HG02852 (cell line): Measurements from ENCODE around the gene FGF12.

Experiments
- ATAC-seq: cut with Tn5 transposase; IDR thresholded peaks from one replicate; pipeline ENCODE4 v1.9.1; 2021; ENCODE audit warnings: mild to moderate bottlenecking, moderate library complexity; ENCODE audit not compliant: unreplicated experiment

Gene FGF12

DNA sequence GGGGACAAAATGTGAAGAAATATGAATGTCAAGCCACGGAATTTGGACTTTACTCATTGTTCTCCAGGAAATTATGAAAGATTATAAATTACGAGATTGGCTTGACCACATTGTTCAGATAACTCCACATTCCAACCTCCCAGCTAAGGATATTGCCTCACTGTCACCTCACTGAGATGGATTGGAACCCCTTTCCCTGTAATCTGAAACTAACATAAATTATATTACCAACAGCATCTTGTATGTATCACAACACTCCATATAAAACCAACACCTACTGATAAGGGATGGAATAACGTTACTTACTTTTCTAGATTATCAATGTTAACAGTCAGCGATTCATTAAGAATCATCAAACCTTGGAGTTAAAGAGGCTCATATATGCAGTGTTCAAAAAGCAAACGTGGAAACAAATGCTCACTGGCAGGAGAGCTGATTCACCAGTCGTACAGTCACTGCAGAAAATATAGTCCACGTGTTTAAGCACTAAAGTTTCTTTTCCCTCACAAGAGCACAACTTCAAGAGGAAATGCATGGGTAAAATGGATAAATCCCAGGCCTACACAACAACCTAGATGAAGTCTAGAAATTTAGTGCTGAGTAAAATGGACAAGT lies 451.5 kb downstream of the FGF12 start:
- no peak for ATAC-seq

DNA sequence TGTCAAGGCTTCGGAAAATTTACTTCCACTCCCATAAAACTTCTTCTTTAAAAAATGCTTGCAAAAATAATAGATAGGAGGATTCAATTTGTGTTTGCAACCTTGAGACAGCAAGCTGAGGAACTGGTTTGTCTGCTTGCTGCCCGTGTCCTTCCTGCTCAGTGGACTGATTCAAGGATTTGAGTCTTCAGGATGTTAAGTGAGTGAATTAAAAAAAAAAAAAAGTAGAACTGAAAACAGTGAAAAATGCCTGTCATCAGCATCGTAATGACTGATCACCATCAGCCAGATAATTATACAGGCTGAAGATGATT lies 453.7 kb downstream of the FGF12 start:
- no peak for ATAC-seq

DNA sequence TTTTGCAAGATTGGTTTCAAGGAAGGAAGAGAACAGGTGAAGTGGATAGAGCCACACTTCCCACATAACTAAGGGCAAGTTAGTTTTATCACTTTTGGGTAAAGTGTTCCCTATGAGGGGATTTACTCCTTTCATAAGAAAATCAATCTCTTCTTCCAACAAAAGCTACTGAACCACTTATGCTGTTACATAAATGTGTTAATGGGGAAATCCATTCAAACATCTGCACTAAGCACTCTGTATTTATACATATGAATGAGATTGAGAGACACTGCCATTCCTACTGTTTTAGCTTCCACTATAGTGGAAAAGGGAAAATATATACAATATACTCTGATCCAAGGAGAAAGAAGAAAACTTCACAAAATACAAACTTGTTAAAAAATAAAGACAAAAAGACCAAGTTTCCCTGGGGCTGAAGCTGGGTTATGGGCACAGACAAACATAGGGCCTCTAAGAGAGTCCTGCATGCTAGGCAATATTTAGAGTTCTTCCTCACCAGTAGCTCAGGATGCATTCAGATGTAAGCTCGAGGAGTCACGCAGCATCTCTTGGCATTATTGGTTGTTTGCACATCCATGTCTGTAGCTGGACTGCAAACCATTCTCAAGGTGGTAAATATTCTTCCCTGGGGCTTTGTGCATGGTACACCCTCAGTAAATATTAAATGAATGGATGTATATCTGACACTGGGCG lies 454.2 kb downstream of the FGF12 start:
- no peak for ATAC-seq

DNA sequence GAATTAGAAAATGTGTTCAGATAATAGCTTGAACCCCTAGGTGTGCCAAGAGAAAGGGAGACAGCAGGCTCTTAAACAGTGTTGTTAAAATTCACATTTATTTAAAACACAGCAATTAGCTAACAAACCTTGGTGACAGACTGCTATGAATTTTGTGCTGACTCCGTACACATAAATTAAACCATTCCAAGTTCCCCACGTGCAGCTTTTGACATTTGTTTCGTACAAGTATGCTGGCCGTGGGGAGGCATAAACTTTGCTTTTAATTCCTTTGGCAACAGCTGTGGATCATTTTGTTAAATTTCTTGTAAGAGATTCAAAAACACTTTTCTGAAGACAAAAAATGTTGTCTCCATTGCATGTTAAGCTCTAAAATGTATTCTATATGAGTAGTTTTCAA lies 465.3 kb downstream of the FGF12 start:
- no peak for ATAC-seq

DNA sequence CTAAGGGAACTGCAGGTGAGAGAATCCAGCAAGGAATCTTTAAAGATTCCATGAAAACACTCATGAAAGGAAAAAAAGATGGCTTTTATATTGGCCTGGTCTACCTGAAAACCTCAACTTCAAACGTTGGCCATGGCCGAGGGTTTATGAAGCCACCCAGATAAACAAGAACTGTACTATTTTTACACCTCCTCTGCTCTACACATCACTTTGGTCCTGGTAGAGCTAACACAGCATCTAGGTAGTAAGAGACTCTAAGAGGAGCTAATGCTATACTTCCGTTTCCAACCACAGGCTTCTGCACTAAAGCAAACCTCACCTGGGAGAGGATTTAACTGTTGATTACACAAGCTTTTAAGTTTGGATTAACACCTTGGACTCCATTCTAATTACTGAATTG lies 466.2 kb downstream of the FGF12 start:
- ATAC-seq = no peak

- no peak for ATAC-seq
Measured at GRCh38 chr3:192260116-192261010, 467.0 kb downstream of the FGF12 start.

GRCh38 chr3:192259661-192260060 lies 467.7 kb downstream of the FGF12 start:
- ATAC-seq = no peak

- no peak for ATAC-seq
Measured at GRCh38 chr3:192258721-192259120, 468.6 kb downstream of the FGF12 start.

DNA sequence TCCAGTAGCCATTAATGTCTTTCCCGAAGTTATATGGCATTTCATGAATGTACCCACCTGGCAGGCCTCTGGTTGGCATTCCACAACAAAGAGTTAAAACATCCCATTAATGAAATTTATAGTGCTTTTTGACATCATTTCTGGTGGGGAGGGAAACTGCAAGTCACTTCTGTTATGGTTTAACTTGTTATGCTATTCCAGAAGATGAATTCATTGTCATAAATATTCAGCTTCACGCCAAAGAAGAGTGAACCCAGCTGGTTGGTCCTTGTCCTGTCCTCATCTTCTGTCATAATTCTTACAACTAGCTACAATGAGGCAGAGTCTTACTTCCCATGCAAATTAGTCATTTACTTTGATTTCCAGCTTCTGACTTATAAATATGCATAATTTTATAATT lies 471.5 kb downstream of the FGF12 start:
- ATAC-seq = no peak

- ATAC-seq = no peak
Measured at GRCh38 chr3:192253138-192253887, 474.0 kb downstream of the FGF12 start.

- ATAC-seq = no peak
Measured at GRCh38 chr3:192249516-192249915, 477.8 kb downstream of the FGF12 start.

- no peak for ATAC-seq
Measured at GRCh38 chr3:192246847-192247559, 480.3 kb downstream of the FGF12 start.

DNA sequence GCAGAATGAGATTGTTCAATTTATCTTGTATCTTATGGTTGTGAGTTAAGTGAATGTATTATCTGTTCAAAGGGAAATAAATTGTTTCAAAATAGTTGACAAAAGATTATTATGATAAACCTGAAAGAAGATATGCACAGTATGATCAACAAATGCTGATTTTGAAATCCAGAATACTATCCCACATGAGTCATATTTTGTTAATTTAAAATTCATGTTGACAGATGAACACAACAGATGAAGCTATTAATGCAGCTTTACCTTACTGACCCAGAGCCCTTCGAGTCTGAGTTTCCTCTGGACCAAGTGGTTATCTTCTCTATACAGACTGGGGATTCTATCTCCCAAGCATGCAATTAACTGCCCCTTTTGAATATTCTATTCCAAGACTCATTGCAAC lies 482.8 kb downstream of the FGF12 start:
- ATAC-seq = no peak

- ATAC-seq = no peak
Measured at GRCh38 chr3:192239956-192240355, 487.4 kb downstream of the FGF12 start.

GRCh38 chr3:192237992-192238608 lies 489.2 kb downstream of the FGF12 start:
- no peak for ATAC-seq

DNA sequence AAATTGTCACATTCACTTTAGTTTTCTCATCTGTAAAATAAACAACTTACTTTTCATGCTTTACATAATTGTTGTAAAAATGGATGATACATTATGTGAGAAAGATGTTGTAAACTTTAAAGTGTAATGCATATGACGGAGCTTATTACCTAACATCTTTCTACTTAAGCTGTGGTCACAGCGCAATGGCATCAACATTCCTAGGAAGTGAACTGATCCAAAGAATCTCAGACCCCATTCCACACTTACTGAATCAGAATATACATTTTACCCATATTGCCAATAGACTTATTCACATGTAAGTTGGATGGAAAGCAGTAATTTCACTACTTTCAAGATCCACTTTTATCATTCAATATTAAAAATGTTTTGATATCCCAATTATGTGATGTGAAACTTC lies 497.5 kb downstream of the FGF12 start:
- ATAC-seq = no peak

GRCh38 chr3:192224634-192225155 lies 502.6 kb downstream of the FGF12 start:
- ATAC-seq = no peak

DNA sequence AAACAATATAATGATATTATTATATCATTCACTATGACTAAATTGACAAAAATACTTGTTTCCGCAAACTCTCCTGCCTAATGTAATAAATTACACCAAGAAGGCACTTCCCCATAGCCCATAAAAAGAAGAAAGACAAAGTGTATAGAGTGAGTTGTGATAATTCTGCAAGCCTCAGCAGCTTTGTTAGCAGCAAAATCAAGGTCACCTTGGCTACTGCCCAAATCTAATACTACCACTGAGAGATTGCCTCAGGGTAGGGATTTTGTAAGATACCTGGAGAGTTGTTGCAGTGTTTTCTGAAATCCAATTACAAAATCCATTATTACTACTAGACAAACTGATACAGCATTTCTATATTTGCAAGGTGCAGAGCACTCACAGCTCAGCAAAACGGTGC lies 503.5 kb downstream of the FGF12 start:
- no peak for ATAC-seq

DNA sequence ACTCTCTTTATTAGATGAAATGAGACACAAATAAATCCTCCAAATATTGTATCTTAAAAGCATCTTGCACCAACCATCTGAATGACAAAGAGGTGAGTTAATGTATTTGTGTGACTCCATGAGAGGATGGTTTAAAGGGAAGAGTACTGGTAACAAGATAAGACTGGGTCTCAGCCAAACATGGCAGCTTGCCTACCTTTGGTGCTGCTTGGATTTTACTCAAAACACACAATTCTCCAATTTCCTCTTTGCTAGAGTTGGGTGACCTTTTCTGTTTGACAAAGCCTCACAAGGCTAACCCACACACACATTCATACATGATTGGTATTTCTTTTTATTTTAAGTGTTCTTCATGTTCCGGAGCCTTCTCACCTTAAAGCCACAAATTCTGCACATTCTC lies 506.4 kb downstream of the FGF12 start:
- ATAC-seq = no peak

- no peak for ATAC-seq
Measured at GRCh38 chr3:192219926-192220325, 507.4 kb downstream of the FGF12 start.
